Measurements from ENCODE around the gene TBX18. TPM values are rescaled to one million over a fixed set of nuclear protein-coding genes. Genes with fewer than 3 reads are reported as not detected.

The TBX18 gene
- total RNA-seq, 1 donor from 2014 or later: 1.3 TPM

GRCh38 chr6:84728602-84729001 is 35.8 kb downstream of the TBX18 start:
- DNase-seq (ENCODE audit: low read depth) (peak; percentile 67), FAIRE-seq (no peak)
- Histone ChIP-seq H3K36me3 (ENCODE audit: control insufficient read depth, insufficient read depth, low read length) (no peaks in the 10 kb centered on the region), H3K4me3 (ENCODE audit: low read depth, low read length) (no peak overlapping the region), H3K27me3 (ENCODE audit: control insufficient read depth, insufficient read depth, low read length) (no peaks in the 10 kb centered on the region)
- TF ChIP-seq CTCF (IDR thresholded peaks at IDR 0.05; ENCODE audit: insufficient read depth, low read length, severe bottlenecking): peak; percentile 57

GRCh38 chr6:84719152-84719551 is 45.2 kb downstream of the TBX18 start:
- no peak for FAIRE-seq
- no peak overlapping the region for H3K4me3 ChIP-seq (ENCODE audit: low read depth, low read length)
- no peaks in the 10 kb centered on the region for H3K36me3 ChIP-seq (ENCODE audit: control insufficient read depth, insufficient read depth, low read length)

GRCh38 chr6:84718038-84718955 is 46.1 kb downstream of the TBX18 start:
- Histone ChIP-seq H3K27me3 (ENCODE audit: control insufficient read depth, insufficient read depth, low read length) (no peaks in the 10 kb centered on the region), H3K36me3 (ENCODE audit: control insufficient read depth, insufficient read depth, low read length) (no peaks in the 10 kb centered on the region), H3K4me3 (ENCODE audit: low read depth, low read length) (no peak overlapping the region)
- TF ChIP-seq CTCF (IDR thresholded peaks at IDR 0.05; ENCODE audit: insufficient read depth, low read length, severe bottlenecking): no peak
- FAIRE-seq (no peak), DNase-seq (ENCODE audit: low read depth) (peak; percentile 36)

More at GRCh38 chr6:84719152-84719551, 45.2 kb downstream of the TBX18 start:
- no peak for DNase-seq (ENCODE audit: low read depth)
- TF ChIP-seq CTCF (IDR thresholded peaks at IDR 0.05; ENCODE audit: insufficient read depth, low read length, severe bottlenecking): no peak
- no peaks in the 10 kb centered on the region for H3K27me3 ChIP-seq (ENCODE audit: control insufficient read depth, insufficient read depth, low read length)

- Histone ChIP-seq H3K4me3 (ENCODE audit: low read depth, low read length) (no peak overlapping the region), H3K36me3 (ENCODE audit: control insufficient read depth, insufficient read depth, low read length) (no peaks in the 10 kb centered on the region), H3K27me3 (ENCODE audit: control insufficient read depth, insufficient read depth, low read length) (no peaks in the 10 kb centered on the region)
- no peak for TF ChIP-seq CTCF (IDR thresholded peaks at IDR 0.05; ENCODE audit: insufficient read depth, low read length, severe bottlenecking)
- FAIRE-seq (no peak), DNase-seq (ENCODE audit: low read depth) (no peak)
These were observed 55.3 kb downstream of the TBX18 start for GRCh38 chr6:84709121-84709520.

- DNase-seq (ENCODE audit: low read depth) (no peak), FAIRE-seq (no peak)
- no peak overlapping the region for H3K4me3 ChIP-seq (ENCODE audit: low read depth, low read length)
- TF ChIP-seq CTCF (IDR thresholded peaks at IDR 0.05; ENCODE audit: insufficient read depth, low read length, severe bottlenecking): no peak
- no peaks in the 10 kb centered on the region for H3K27me3 ChIP-seq (ENCODE audit: control insufficient read depth, insufficient read depth, low read length)
- no peaks in the 10 kb centered on the region for H3K36me3 ChIP-seq (ENCODE audit: control insufficient read depth, insufficient read depth, low read length)
These were observed 57.2 kb downstream of the TBX18 start for GRCh38 chr6:84707171-84707570.
